GM21825 (cell line): ENCODE measurements around the gene GZMA.

Experiments
- ATAC-seq: cut with Tn5 transposase; IDR thresholded peaks from one replicate; pipeline ENCODE4 v1.9.1; 2021; ENCODE audit warnings: mild to moderate bottlenecking, moderate library complexity; ENCODE audit not compliant: unreplicated experiment

GZMA gene

DNA sequence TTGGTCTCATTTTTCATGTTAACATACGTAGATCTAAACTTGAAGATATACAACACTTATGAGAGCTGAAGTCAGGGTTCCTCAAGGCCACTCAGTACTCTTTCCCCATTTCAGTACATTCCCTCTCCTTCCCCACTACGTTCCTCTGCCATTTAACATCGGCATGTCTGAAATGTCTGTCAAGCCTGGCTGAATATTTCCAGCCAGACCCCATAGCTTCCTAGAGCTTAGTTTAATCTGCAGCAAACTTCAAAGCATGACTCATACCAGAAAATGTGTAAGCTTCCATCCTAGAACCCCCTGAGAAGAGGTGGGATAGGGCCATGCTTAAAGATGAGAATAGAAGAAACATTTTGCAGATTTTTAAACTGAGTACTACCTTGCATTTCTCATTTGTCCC lies 6.2 kb downstream of the GZMA start:
- no peak for ATAC-seq

GRCh38 chr5:55110217-55110616 lies 7.8 kb downstream of the GZMA start:
- ATAC-seq = no peak

GRCh38 chr5:55113327-55113726 lies 10.9 kb downstream of the GZMA start:
- ATAC-seq = no peak

GRCh38 chr5:55114061-55114460 lies 11.6 kb downstream of the GZMA start:
- ATAC-seq = no peak

DNA sequence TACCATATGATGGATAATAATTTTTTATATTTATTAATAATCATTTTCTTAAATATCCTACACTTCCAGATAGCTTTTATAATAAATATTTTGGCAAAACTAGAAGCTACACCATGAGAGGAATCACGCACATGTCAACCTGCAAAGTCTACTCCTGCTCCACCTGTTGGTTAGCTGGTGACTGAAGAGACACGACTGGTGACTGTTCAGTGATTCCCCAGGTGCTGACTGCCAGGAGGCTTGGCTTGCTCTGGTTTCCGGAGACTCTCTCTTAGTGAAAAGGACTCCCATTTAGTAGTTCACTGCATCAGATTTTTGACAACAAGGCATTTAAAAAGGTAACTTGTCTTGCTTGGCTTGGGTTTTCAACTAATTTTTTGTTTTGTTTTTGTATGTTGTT lies 20.9 kb downstream of the GZMA start:
- no peak for ATAC-seq

- ATAC-seq = no peak
Observed at GRCh38 chr5:55134053-55134722, 31.7 kb downstream of the GZMA start.

DNA sequence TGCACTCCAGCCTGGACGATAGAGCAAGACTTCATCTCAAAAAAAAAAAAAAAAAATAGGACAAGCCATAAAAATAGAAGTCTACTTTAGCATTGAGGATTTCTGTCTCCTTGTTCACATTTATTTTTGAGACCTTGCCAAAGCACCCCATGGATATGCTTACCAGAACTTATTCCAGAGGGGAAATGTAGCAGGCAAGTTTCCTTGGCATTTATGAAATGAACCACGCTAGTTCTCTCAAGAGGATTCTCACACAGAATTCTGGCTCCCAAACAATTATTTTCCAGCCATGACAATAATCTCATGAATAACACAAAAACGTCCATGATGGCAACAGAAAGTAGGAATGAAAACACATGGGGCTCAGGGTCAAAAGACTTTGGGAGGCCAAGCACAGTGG lies 34.1 kb downstream of the GZMA start:
- ATAC-seq = no peak

DNA sequence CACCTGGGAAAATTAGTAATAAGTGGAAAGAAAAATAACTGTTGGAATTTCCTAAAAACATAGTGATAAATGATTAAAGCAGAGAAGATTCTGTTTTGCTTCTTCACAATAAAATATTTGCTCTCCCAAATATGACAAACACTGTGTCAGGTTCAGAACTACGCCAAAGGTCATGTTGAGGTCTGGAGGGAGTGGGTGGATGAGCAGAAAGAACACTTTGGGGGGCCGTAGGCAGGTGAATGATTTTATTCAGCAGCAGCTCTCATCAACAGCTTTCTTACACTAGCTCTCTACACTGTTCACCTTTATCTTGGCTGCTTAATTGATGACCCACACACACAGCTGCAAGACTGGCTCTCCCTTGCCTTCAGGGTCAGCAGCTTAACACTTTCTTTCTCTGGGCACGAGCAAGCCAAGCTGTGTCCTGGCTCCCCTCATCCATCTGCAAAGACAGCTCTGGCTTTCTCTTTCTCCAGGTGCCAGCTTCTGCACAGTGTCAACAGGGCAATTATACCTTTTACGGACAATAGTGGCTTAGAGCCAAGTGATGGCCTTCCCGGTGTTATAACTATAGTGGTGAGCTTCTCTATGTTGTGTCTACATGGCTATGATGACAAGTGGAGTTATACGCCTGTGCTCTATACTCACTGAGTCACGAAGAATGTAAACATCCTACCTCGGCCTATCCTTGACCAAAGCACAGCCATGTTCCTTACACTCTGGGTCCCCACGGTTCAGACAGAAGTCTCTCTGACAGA lies 38.6 kb downstream of the GZMA start:
- ATAC-seq = no peak

DNA sequence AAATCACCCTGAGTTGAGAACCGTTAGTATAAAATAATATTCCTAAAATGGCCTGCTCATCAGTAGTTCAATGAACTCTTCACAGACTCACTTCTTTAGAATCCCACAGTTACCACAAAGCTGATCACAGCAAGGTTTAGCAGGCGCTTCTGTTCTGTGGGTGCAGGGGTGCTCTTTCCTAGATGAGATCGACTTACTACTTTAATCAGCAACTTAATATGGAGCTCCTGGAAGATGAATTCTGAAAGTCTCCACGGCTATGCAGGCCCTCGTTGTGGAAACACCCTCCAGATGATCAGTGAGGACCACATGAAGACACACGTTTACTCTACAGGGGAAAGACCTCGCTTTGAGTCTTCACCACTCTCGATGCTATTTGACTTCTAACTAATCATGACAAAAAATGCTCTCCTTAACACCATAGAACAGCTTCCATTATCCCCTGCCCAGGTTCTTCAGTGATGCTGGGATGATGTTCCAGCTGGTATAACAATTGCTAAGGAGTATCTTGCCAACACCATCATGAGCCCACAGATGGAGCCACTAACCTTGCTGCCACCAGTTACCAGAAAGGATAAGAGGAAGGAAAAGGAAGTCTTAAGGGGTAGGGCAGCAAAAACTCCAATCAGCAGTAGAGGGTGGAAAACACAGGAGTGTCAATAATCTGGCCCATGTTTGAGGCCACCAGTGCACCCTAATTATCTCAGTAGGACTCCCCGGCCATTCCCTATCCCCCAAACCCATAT lies 39.7 kb downstream of the GZMA start:
- ATAC-seq = no peak

GRCh38 chr5:55143624-55144023 lies 41.2 kb downstream of the GZMA start:
- no peak for ATAC-seq

DNA sequence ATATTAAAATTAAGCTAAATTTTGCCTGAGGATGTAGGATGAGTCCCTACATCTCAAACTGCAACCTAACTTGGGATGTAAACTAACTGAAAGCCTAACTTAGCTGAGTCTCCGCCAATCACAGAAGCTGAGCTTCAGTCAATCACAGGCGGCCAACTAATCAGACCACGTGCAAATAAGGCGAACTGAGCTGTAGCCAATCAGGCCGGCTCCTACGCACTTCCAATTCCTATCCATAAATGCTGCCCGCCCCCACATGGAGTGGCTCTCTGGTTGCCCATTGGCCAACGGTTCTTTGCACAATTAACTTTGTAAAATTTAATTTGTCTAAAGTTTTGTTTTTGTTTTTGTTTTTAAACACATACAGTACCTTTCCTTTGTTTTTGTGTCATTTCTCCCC lies 43.6 kb downstream of the GZMA start:
- ATAC-seq = no peak

DNA sequence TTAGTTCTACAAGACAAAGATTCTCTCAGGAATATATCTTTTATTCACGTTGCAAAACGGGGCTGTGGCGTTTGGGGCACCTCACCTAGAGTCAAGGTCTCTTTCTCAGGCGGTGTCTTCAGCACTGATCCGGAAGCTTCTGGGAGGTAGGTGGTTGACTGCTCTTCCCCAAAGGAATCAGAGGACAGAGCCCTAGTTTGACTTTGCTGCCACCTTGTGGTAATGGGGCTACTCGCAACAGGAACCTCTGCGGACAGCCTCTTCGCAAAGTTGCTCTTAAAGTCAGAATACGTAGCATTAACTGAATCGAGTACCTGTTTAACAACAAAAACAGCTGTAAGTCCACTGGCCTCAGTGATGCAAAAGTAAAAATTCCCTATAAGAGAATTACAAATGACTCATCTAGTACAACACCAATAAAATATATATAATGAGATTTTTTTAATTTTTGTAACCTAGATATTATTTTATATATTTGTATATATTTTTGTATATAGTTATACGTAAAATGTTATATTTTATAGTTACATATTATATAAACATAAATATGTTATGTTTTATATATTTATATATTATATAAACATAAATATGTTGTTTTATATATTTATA lies 44.2 kb downstream of the GZMA start:
- peak; percentile 70 for ATAC-seq

DNA sequence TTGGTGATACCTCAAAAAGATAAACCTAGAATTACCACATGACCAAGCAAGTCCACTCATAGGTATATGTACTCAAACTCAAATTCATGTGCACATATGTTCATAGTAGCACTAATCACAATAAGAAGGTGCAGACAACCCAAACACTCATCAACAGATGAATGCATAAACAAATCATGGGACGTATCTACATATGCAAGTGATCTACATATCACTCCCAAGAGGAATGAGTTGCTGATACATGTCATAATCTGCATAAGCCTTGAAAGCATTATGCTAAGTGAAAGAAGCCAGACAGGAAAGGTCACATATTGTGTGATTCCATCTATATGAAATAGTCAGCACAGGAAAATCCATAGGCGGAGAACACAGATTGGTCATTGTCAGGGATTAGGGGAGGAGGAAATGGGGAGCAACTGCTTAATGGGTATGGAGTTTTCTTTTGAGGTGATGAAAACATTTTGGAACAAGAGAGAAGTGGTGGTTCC lies 46.9 kb downstream of the GZMA start:
- no peak for ATAC-seq

DNA sequence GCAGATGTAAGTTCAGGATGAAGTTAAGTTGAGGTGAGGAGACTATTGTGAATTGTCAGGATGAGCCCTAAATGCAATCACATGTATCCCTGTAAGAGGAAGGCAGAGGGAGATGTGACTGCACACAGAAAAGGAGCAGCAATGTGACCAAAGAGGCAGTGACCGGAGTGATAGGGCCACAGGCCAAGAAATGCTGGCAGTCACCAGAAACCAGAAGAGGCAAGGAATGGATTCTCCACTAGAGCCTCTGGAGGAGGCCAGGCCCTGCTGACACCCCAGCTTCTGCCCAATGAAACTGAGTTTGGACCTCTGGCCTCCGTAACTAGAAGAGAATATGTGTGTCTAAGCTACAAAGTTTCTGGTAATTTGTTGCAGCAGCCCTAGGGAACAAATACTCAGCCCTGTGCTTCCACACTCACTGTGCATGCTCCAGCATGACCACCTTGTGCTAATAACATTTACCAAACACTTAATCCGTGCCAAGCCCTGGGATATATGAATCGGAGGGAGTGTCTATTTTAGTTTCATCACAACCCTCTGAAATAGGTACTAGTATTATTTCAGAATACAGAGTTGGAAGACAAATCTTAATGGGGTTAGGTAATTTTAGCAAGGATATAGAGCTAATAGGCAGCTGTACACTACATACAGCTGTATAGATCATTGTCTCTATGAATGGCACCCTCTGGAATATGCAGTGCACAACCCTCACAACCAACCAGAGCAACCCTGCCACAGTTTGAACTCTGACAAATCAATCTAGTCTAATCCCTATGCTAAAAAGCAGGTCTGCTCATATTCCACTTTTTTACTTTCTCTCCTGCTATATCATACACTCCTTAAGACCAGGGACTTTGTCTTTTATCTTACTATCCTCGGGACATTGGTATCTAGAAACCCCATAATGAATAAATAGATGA lies 49.7 kb downstream of the GZMA start:
- no peak for ATAC-seq

DNA sequence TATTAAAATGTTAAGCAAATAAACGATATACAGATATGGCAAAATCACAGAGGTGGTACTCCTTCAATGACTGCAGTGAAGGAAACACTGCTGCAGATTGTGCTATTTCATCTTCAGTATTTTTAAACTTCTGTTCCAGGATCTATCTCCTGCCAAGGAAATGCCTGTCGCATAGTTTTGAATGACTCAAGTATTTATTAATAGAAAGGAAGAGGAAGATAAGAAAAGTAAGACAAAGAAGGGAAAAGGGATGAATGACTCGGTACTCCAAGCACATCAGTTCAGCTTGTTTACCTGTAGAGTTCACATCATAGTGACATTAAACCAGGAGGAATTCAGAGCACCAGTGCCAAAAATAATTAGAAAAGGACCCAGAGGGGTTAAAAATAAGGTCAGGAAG lies 52.4 kb downstream of the GZMA start:
- no peak for ATAC-seq
